ENCODE data around the gene SORBS2. TPM values are rescaled to one million over a fixed set of nuclear protein-coding genes. Genes with fewer than 3 reads are reported as not detected.

Gene SORBS2
- total and polyA plus RNA-seq, 2 donors (not counting 3 experiments of a cell fraction or from before 2014, with no cell fraction given) = 69.8 to 82.5 TPM

DNA sequence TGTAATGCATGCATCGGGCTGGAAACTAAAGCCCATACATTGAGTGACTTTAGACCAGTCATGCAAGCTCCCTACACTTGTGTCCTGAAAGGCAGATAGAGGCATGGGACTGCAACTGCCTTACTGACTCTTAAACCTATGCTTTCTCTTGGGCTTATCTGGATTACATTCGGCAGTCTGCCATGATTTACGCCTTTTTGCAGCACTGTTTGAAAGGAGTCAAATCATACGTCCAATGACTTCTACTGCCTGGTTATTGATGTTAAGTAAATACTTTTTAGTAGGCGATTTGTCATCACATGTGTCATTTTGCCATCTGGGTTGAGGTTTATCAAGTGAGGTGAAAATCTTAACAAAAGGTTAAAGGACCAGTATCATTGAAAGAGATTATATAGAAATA, 31.5 kb downstream of the SORBS2 start:
- DNase-seq (ENCODE audit: low read depth, low spot score) (no peak), FAIRE-seq (no peak)
- dilution Hi-C loops (cut with MboI; ENCODE audit: extremely low pct_ligation_motif_present, low sequenced_read_pairs) (no loop called here), intact Hi-C loops (cut with micrococcal nuclease) (no loop called here)
- Histone ChIP-seq H3K9ac (replicated peaks; ENCODE audit: extremely low read depth, insufficient read depth, low read length) (no peak overlapping the region), H3K27me3 (ENCODE audit: control insufficient read depth in 2 of 2, insufficient read depth in 2 of 2, low read length in 2 of 2) (no peaks in the 10 kb centered on the region), H3K9me3 (replicated peaks; ENCODE audit: control insufficient read depth, insufficient read depth, low read length) (no peaks in the 10 kb centered on the region), H3K4me2 (ENCODE audit: insufficient read depth, low read length) (peak overlapping the region; percentile 5), H3K4me1 (ENCODE audit: control insufficient read depth, extremely low read depth, insufficient read depth, low read length) (peaks cover 55% of the 10 kb centered on the region), H3K36me3 (ENCODE audit: control insufficient read depth in 2 of 2, extremely low read depth in 1 of 2, insufficient read depth in 2 of 2, low read length in 2 of 2) (no peaks in the 10 kb centered on the region), H3K9me1 (replicated peaks; ENCODE audit: control insufficient read depth, extremely low read depth, insufficient read depth, low read length) (no peaks in the 10 kb centered on the region), H3K4me3 (replicated peaks in 1 of 3; ENCODE audit: insufficient read depth in 1 of 3, low read depth in 1 of 3, low read length in 3 of 3) (no peak overlapping the region), H3K79me2 (ENCODE audit: control insufficient read depth, insufficient read depth, low read length) (no peaks in the 10 kb centered on the region), H3K27ac (ENCODE audit: insufficient read depth, low read depth, low read length) (peak overlapping the region; percentile 53), H2AFZ (ENCODE audit: low read depth, low read length) (no peak overlapping the region), H4K20me1 (replicated peaks; ENCODE audit: control insufficient read depth, extremely low read depth, insufficient read depth, low read length) (no peaks in the 10 kb centered on the region)
- no TSS peak for BruUV-seq (replicated peaks)
- ChIA-PET POLR2A (interaction anchor here (0.8 kb wide), 1 partner anchor 10 kb away, joined by 3 read pairs; no protein-coding TSS in a partner anchor), CTCF (interaction anchor here (0.6 kb wide), 1 partner anchor 68 kb away, joined by 3 read pairs; no protein-coding TSS in a partner anchor)
- no peak for TF ChIP-seq GATA2 (IDR thresholded peaks at IDR 0.05; ENCODE audit: insufficient read depth, insufficient read length, low read depth, low read length)
- no peak for TF ChIP-seq POLR2A (IDR thresholded peaks at IDR 0.05; ENCODE audit: low read depth, low read length)

DNA sequence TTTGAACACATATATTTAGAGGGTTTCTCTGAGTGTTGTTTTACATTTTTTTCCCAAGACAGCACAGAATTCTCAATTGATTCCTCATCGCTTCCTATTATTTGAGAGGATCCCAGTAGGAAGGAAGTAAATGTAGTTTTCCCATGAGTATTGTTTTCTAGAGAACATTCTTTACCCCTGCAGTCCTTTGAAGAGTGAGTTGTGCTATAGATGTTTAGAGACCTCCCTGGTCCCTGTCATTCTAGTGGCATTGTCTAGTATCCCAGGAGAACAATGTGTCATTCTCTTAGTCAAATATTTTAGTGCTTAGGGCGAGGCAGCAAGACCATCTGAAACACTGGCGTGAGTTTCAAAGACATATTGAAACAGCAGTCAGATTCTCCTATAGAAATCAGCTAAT, 32.5 kb downstream of the SORBS2 start:
- FAIRE-seq (peak; percentile 38), DNase-seq (ENCODE audit: low read depth, low spot score) (peak; percentile 82)
- Histone ChIP-seq H3K79me2 (ENCODE audit: control insufficient read depth, insufficient read depth, low read length) (peaks cover under 1% of the 10 kb centered on the region), H2AFZ (ENCODE audit: low read depth, low read length) (no peak overlapping the region), H3K4me2 (ENCODE audit: insufficient read depth, low read length) (peak overlapping the region; percentile 4), H3K4me3 (replicated peaks in 1 of 3; ENCODE audit: insufficient read depth in 1 of 3, low read depth in 1 of 3, low read length in 3 of 3) (no peak overlapping the region), H3K4me1 (ENCODE audit: control insufficient read depth, extremely low read depth, insufficient read depth, low read length) (peaks cover 51% of the 10 kb centered on the region), H4K20me1 (replicated peaks; ENCODE audit: control insufficient read depth, extremely low read depth, insufficient read depth, low read length) (no peaks in the 10 kb centered on the region), H3K9ac (replicated peaks; ENCODE audit: extremely low read depth, insufficient read depth, low read length) (peak overlapping the region; percentile 6), H3K27me3 (ENCODE audit: control insufficient read depth in 2 of 2, insufficient read depth in 2 of 2, low read length in 2 of 2) (no peaks in the 10 kb centered on the region), H3K27ac (ENCODE audit: insufficient read depth, low read depth, low read length) (peak overlapping the region; percentile 76), H3K36me3 (ENCODE audit: control insufficient read depth in 2 of 2, extremely low read depth in 1 of 2, insufficient read depth in 2 of 2, low read length in 2 of 2) (no peaks in the 10 kb centered on the region), H3K9me1 (replicated peaks; ENCODE audit: control insufficient read depth, extremely low read depth, insufficient read depth, low read length) (no peaks in the 10 kb centered on the region), H3K9me3 (replicated peaks; ENCODE audit: control insufficient read depth, insufficient read depth, low read length) (no peaks in the 10 kb centered on the region)
- peak; percentile 67 for TF ChIP-seq POLR2AphosphoS5 (IDR thresholded peaks at IDR 0.05; ENCODE audit: insufficient read depth, low read depth, low read length)
- TF ChIP-seq GATA2 (IDR thresholded peaks at IDR 0.05; ENCODE audit: insufficient read depth, insufficient read length, low read depth, low read length) = peak; percentile 6
- TF ChIP-seq JUN (IDR thresholded peaks at IDR 0.05; ENCODE audit: borderline replicate concordance, insufficient read depth, insufficient read length, low read depth) = peak; percentile 93
- TF ChIP-seq MYC (IDR thresholded peaks at IDR 0.05; ENCODE audit: low read depth, low read length) = no peak
- TF ChIP-seq FOS (IDR thresholded peaks at IDR 0.05; ENCODE audit: borderline replicate concordance, insufficient read depth, low read length) = peak; percentile 80
- intact Hi-C loops (cut with micrococcal nuclease) (loop anchor here (1.0 to 5.0 kb wide), 6 partner anchors 13 to 267 kb away; no protein-coding TSS in a partner anchor), dilution Hi-C loops (cut with MboI; ENCODE audit: extremely low pct_ligation_motif_present, low sequenced_read_pairs) (no loop called here)
- POLR2A ChIA-PET = no interaction called here
- BruUV-seq (replicated peaks) = no TSS peak
- CTCF ChIA-PET = no interaction called here

Measured in endothelial cell of umbilical vein (primary cell).